Fibroblast of lung (primary cell): ENCODE data around the gene GSG1L2.

ENCODE experiments used
- EZH2 ChIP-seq: IDR thresholded peaks from 2 replicates; pipeline ENCODE4 v1.5.1; 2012; ENCODE audit warnings: low read length, control low read depth, mild to moderate bottlenecking; ENCODE audit errors: missing control alignments
- TF ChIP-seq, protein P1 (sequence below), 2 donors: IDR thresholded peaks in 1 of 2; conservative IDR thresholded peaks in 1 of 2; 1 replicate in 1 of 2; 2 replicates in 1 of 2; pipeline ENCODE4 v1.5.1; 2011 to 2012; ENCODE audit warnings: low read length in 2 of 2, control low read depth in 1 of 2, inconsistent platforms in 1 of 2, low read depth in 1 of 2, mild to moderate bottlenecking in 1 of 2

DNA sequence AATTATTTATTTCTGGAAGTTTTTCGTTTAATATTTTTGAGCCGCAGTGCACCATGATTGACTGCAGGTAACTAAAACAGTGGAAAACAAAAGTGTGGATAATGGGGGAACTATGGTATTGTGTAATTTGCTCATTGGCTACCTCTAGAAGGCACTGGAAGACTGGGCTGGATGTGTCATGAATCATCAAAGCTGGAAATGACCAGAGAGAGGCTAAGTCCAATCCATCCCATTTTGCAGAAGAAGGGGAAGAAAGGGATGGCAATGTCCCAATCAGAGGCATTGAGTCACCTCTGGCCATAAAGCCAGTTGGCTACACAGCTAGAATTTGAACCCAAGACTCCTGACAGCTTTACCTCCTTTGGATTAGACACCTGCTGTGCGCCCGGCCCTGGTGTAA, 33.2 kb upstream of the GSG1L2 start:
- TF ChIP-seq, protein P1, sequence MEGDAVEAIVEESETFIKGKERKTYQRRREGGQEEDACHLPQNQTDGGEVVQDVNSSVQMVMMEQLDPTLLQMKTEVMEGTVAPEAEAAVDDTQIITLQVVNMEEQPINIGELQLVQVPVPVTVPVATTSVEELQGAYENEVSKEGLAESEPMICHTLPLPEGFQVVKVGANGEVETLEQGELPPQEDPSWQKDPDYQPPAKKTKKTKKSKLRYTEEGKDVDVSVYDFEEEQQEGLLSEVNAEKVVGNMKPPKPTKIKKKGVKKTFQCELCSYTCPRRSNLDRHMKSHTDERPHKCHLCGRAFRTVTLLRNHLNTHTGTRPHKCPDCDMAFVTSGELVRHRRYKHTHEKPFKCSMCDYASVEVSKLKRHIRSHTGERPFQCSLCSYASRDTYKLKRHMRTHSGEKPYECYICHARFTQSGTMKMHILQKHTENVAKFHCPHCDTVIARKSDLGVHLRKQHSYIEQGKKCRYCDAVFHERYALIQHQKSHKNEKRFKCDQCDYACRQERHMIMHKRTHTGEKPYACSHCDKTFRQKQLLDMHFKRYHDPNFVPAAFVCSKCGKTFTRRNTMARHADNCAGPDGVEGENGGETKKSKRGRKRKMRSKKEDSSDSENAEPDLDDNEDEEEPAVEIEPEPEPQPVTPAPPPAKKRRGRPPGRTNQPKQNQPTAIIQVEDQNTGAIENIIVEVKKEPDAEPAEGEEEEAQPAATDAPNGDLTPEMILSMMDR (conservative IDR thresholded peaks at IDR 0.05 in 1 of 2, IDR thresholded peaks at IDR 0.05 in 1 of 2; ENCODE audit: low read depth in 1 of 2, low read length in 2 of 2) = no peak
- no peak for TF ChIP-seq EZH2
